ENCODE results near the gene DMKN. TPM values are rescaled to one million over a fixed set of nuclear protein-coding genes. Genes with fewer than 3 reads are reported as not detected.

Gene DMKN
- total and polyA plus RNA-seq, 4 donors: 1.4 to 9.4 (median 2.4) TPM

GRCh38 chr19:35529241-35530218 lies 16.1 kb upstream of the DMKN start:
- H3K36me3 ChIP-seq (ENCODE audit: control insufficient read depth in 4 of 4, insufficient read depth in 3 of 4, low read depth in 1 of 4, low read length in 3 of 4): no peaks in the 10 kb centered on the region
- no peak for DNase-seq (ENCODE audit: low spot score)
- no peaks in the 10 kb centered on the region for H3K9me3 ChIP-seq (ENCODE audit: control insufficient read depth in 4 of 4, low read length in 3 of 4)
- H3K27ac ChIP-seq (ENCODE audit: low read depth in 1 of 2, low read length in 2 of 2): no peak overlapping the region
- H3K27me3 ChIP-seq (ENCODE audit: control insufficient read depth in 4 of 4, insufficient read depth in 4 of 4, low read length in 3 of 4): peaks cover 0 to 5% (median 1%) of the 10 kb centered on the region in 4 donors
- TF ChIP-seq CTCF (IDR thresholded peaks at IDR 0.05; ENCODE audit: low read depth, low read length, missing input control) (no peak), HNF4G (IDR thresholded peaks at IDR 0.05) (no peak), REST (IDR thresholded peaks at IDR 0.05) (no peak), FOXA2 (IDR thresholded peaks at IDR 0.05) (no peak), ATF3 (IDR thresholded peaks at IDR 0.05) (no peak), SP1 (IDR thresholded peaks at IDR 0.05) (no peak), TAF1 (conservative IDR thresholded peaks at IDR 0.05) (no peak), JUND (IDR thresholded peaks at IDR 0.05) (no peak), ZBTB33 (IDR thresholded peaks at IDR 0.05) (no peak), HNF4A (conservative IDR thresholded peaks at IDR 0.05) (no peak), MAX (IDR thresholded peaks at IDR 0.05) (no peak)
- H3K4me1 ChIP-seq (ENCODE audit: control insufficient read depth in 4 of 4, insufficient read depth in 4 of 4, low read length in 3 of 4): peaks cover 0 to 7% (median 0%) of the 10 kb centered on the region in 4 donors
- H3K9ac ChIP-seq (ENCODE audit: low read depth in 1 of 2, low read length in 2 of 2): no peak overlapping the region
- H3K4me3 ChIP-seq (ENCODE audit: low read depth in 1 of 3, low read length in 3 of 3): no peak overlapping the region
- 59% methylated on average over 19 of the region's 19 CpGs for WGBS
